ENCODE results near the gene ATP2C2. TPM values are rescaled to one million over a fixed set of nuclear protein-coding genes. Genes with fewer than 3 reads are reported as not detected.

ATP2C2 gene
- total RNA-seq, 1 donor from 2014 or later: 6.8 TPM

GRCh38 chr16:84379709-84380362, 11.5 kb downstream of the ATP2C2 start:
- Mint-ChIP-seq H3K27ac (no peak overlapping the region), H3K4me1 (ENCODE audit: low read depth) (peaks cover 4% of the 10 kb centered on the region), H3K36me3 (ENCODE audit: insufficient read depth) (peaks cover 1% of the 10 kb centered on the region), H3K4me3 (ENCODE audit: low read depth) (no peak overlapping the region), H3K9me3 (ENCODE audit: low read depth) (peaks cover 6% of the 10 kb centered on the region), H3K27me3 (peaks cover 6% of the 10 kb centered on the region)
- DNase-seq (ENCODE audit: low spot score, unreplicated experiment): no peak
- TF ChIP-seq, protein P1, sequence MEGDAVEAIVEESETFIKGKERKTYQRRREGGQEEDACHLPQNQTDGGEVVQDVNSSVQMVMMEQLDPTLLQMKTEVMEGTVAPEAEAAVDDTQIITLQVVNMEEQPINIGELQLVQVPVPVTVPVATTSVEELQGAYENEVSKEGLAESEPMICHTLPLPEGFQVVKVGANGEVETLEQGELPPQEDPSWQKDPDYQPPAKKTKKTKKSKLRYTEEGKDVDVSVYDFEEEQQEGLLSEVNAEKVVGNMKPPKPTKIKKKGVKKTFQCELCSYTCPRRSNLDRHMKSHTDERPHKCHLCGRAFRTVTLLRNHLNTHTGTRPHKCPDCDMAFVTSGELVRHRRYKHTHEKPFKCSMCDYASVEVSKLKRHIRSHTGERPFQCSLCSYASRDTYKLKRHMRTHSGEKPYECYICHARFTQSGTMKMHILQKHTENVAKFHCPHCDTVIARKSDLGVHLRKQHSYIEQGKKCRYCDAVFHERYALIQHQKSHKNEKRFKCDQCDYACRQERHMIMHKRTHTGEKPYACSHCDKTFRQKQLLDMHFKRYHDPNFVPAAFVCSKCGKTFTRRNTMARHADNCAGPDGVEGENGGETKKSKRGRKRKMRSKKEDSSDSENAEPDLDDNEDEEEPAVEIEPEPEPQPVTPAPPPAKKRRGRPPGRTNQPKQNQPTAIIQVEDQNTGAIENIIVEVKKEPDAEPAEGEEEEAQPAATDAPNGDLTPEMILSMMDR (IDR thresholded peaks at IDR 0.05; ENCODE audit: unreplicated experiment): no peak

GRCh38 chr16:84380405-84380804, 12.1 kb downstream of the ATP2C2 start:
- peaks cover 3% of the 10 kb centered on the region for H3K36me3 Mint-ChIP-seq (ENCODE audit: insufficient read depth)
- no peak overlapping the region for H3K27ac Mint-ChIP-seq
- H3K27me3 Mint-ChIP-seq: peaks cover 9% of the 10 kb centered on the region
- no peak overlapping the region for H3K4me3 Mint-ChIP-seq (ENCODE audit: low read depth)
- TF ChIP-seq, protein P1 (IDR thresholded peaks at IDR 0.05; ENCODE audit: unreplicated experiment): no peak
- H3K9me3 Mint-ChIP-seq (ENCODE audit: low read depth): peaks cover 11% of the 10 kb centered on the region
- peaks cover 4% of the 10 kb centered on the region for H3K4me1 Mint-ChIP-seq (ENCODE audit: low read depth)
- no peak for DNase-seq (ENCODE audit: low spot score, unreplicated experiment)

DNA sequence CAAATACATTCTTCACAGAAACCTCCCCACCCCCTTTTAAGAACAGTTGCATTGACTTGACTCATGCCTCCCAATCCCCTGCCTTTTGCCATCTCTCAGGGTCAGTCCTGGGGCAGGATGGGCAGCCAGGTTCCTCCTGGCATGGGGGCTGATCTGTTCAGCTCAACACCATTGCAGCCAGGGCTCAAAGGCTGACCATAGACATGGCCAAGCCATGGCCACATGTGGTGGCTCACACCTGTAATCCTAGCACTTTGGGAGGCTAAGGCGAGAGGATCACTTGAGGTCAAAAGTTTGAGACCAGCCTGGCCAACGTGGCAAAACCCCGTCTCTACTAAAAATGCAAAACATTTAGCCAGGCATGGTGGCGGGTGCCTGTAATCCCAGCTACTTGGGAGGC, 14.1 kb downstream of the ATP2C2 start:
- Mint-ChIP-seq H3K27me3 (peaks cover 6% of the 10 kb centered on the region), H3K4me3 (ENCODE audit: low read depth) (no peak overlapping the region), H3K27ac (no peak overlapping the region), H3K4me1 (ENCODE audit: low read depth) (peaks cover 4% of the 10 kb centered on the region), H3K9me3 (ENCODE audit: low read depth) (peaks cover 12% of the 10 kb centered on the region), H3K36me3 (ENCODE audit: insufficient read depth) (peaks cover 3% of the 10 kb centered on the region)
- no peak for DNase-seq (ENCODE audit: low spot score, unreplicated experiment)
- TF ChIP-seq, protein P1 (IDR thresholded peaks at IDR 0.05; ENCODE audit: unreplicated experiment): no peak

DNA sequence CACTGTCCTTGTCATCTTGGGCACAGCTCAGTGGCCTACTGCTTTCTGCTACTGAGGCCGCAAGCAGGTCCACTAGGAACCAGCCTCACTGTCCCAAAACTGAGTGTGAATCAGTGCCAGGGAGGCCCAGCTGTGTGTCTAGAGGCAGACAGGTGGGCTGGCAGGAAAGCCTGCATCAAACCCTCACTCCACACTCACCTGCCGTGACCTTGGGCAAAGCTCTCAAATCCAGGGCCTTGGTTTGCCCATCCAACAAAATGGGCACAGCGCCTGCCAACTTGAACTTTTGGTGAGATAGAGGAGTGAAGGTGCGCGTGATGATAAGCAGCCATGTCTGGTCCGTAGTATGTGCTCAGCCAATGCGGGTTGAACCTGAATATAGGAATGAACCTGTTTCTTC, 14.8 kb downstream of the ATP2C2 start:
- TF ChIP-seq, protein P1 (IDR thresholded peaks at IDR 0.05; ENCODE audit: unreplicated experiment): no peak
- DNase-seq (ENCODE audit: low spot score, unreplicated experiment): no peak
- H3K27me3 Mint-ChIP-seq: peaks cover 3% of the 10 kb centered on the region
- peaks cover 4% of the 10 kb centered on the region for H3K4me1 Mint-ChIP-seq (ENCODE audit: low read depth)
- H3K4me3 Mint-ChIP-seq (ENCODE audit: low read depth): no peak overlapping the region
- peaks cover 12% of the 10 kb centered on the region for H3K9me3 Mint-ChIP-seq (ENCODE audit: low read depth)
- H3K27ac Mint-ChIP-seq: no peak overlapping the region
- peaks cover 3% of the 10 kb centered on the region for H3K36me3 Mint-ChIP-seq (ENCODE audit: insufficient read depth)

GRCh38 chr16:84386047-84386446, 17.7 kb downstream of the ATP2C2 start:
- peaks cover 3% of the 10 kb centered on the region for H3K36me3 Mint-ChIP-seq (ENCODE audit: insufficient read depth)
- H3K9me3 Mint-ChIP-seq (ENCODE audit: low read depth): peaks cover 12% of the 10 kb centered on the region
- TF ChIP-seq, protein P1 (IDR thresholded peaks at IDR 0.05; ENCODE audit: unreplicated experiment): no peak

More at GRCh38 chr16:84386047-84386446, 17.7 kb downstream of the ATP2C2 start:
- DNase-seq (ENCODE audit: low spot score, unreplicated experiment): no peak
- H3K27me3 Mint-ChIP-seq: peaks cover 3% of the 10 kb centered on the region
- H3K4me1 Mint-ChIP-seq (ENCODE audit: low read depth): no peaks in the 10 kb centered on the region
- no peak overlapping the region for H3K4me3 Mint-ChIP-seq (ENCODE audit: low read depth)
- H3K27ac Mint-ChIP-seq: no peak overlapping the region
